GM19238 (cell line): ENCODE data around the gene UBAP1L.
"Not testable (repeated sequence)": the region's sequence is repeated elsewhere in the genome, so short reads cannot be mapped to it uniquely, and the experiment has no call there.

Experiments
- DNase-seq: peaks from one replicate; pipeline ENCODE4 v3.0.0; 2011; ENCODE audit warnings: low spot score; ENCODE audit not compliant: insufficient read length

The UBAP1L gene

DNA sequence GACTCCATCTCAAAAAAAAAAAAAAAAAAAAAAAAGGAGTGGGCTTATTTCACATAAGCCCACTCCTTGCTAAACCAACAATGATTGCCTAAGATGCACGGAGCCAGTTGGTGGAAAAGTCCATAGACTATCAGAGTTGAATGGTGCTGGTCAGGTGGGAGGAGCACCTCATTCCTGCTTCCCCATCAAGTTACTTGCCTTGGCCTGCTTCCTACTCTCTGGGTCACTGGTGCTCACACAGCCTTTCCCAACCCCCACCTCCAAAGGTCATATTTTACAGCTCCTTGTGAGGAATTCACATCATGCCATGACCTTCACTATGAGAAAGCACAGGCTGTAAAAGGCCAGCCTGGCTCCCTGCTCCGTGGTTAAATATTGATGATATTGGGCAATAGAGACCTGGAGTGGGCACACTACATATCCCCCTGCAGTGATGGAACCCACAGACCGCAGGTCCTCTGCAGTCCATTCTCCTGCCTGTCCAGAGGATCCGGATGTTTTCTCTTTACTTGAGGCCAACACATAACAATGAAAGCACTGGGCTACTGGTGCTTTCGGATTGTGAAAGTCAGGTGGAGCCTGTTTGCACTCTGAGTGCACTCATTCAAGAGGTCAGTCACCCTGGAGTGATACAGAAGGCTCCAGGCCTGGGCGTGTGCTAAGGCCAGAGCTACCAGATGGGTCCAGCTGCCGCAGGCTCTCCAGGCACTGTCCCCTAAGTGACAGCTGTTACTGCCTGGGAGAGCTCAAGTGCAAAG is 70.1 kb downstream of the UBAP1L start, which contains the start of gene SLC51B:
SLC51B (plus strand) TSS at position 664 of the 758 bp plus-strand sequence. CDS start 4,618 bp downstream, outside the sequence.
- no peak for DNase-seq

DNA sequence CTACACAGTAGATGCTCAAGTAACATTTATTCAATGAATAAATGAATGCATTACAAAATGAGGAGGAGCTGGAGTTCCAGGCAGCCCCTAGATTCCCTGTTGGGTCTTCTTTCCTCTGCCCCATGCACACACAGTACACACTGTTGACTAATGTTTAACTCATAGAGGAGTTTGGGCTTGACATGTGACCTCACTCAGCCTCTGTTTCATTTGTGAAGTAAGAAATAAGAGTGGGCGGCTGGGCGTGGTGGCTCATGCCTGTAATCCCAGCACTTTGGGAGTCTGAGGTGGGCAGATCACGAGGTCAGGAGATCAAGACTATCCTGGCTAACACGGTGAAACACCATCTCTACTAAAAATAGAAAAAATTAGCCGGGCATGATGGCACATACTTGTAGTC is 70.8 kb downstream of the UBAP1L start:
- not testable (repeated sequence) for DNase-seq

DNA sequence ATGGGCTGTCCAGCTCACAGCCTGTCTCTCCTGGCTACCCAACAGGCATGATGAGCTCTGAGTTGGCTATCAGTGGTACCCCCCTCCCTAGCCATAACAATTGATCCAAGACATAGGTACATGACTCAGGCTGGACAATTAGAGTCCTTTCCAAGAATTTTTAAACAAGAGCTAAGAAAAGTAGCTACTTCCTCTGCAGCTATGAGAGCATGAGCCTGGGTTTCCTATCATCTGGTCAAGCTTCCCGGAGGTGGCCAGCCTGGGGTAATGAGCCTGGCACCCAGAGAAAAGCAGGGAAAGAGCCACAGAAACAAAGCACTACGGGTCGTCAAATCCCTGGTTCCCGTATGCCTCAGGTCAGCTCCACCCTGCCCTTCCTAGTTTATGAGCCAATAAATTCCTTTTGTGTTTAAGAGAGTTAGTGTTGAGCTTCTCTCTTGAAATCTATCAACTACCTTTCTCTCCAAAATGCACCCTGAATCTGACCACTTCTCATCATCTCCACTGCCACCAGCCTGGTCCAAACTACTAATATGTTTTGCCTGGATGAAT is 72.1 kb downstream of the UBAP1L start:
- no peak for DNase-seq
